AG04449 (cell line): ENCODE data around the gene CYRIA.

Experiments
- CTCF ChIA-PET: fragments of 350-600 bp; formaldehyde crosslinking; extraction: SDS; loops from one replicate; lab custom pipeline; 2021; ENCODE audit warnings: antibody characterized with exemption; lab: Yijun Ruan, JAX
- POLR2A ChIA-PET: fragments of 400-600, 350-600 bp; formaldehyde crosslinking; extraction: SDS; loops from one replicate; lab custom pipeline; 2020; ENCODE audit warnings: antibody characterized with exemption, inconsistent platforms; lab: Yijun Ruan, JAX
- DNase-seq: peaks from one replicate; pipeline ENCODE4 v3.0.0-alpha.2; 2010; ENCODE audit warnings: low read depth, low spot score
- H3K4me3 ChIP-seq: 2 replicates; pipeline ENCODE4 v1.5.1; 2011; ENCODE audit warnings: low read depth, mild to moderate bottlenecking, control low read depth, low read length
- CTCF ChIP-seq: IDR thresholded peaks from one replicate; pipeline ENCODE4 v1.5.1; 2011; ENCODE audit warnings: mild to moderate bottlenecking, moderate library complexity, low read length, control low read depth, inconsistent platforms; ENCODE audit not compliant: insufficient read depth; ENCODE audit errors: missing control alignments

CYRIA gene

GRCh38 chr2:16650287-16651249, 15.1 kb downstream of the CYRIA start:
- no peak for TF ChIP-seq CTCF
- no peak for DNase-seq
- POLR2A ChIA-PET = no interaction called here

GRCh38 chr2:16649353-16650286, 16.0 kb downstream of the CYRIA start:
- ChIA-PET CTCF (no interaction called here), POLR2A (no interaction called here)
- no peak for DNase-seq
- no peak overlapping the region for H3K4me3 ChIP-seq
- TF ChIP-seq CTCF = no peak

More at GRCh38 chr2:16650287-16651249, 15.1 kb downstream of the CYRIA start:
- 0 out of 2 replicates have a peak overlapping the region, but pooled peaks have one; percentile 12 for H3K4me3 ChIP-seq
- CTCF ChIA-PET = no interaction called here

GRCh38 chr2:16647992-16648617, 17.5 kb downstream of the CYRIA start:
- CTCF ChIA-PET = no interaction called here

GRCh38 chr2:16645775-16646559, 19.7 kb downstream of the CYRIA start:
- TF ChIP-seq CTCF = no peak
- DNase-seq = no peak
- H3K4me3 ChIP-seq = no peak overlapping the region
- POLR2A ChIA-PET = no interaction called here
- CTCF ChIA-PET = no interaction called here

More at GRCh38 chr2:16647992-16648617, 17.5 kb downstream of the CYRIA start:
- POLR2A ChIA-PET = no interaction called here
- H3K4me3 ChIP-seq = no peak overlapping the region
- DNase-seq = no peak
- TF ChIP-seq CTCF = no peak

GRCh38 chr2:16645088-16645487, 20.5 kb downstream of the CYRIA start:
- CTCF ChIA-PET = no interaction called here
- POLR2A ChIA-PET = no interaction called here
- DNase-seq = no peak
- no peak for TF ChIP-seq CTCF
- no peak overlapping the region for H3K4me3 ChIP-seq
